ENCODE measurements around the gene RIT1. TPM values are rescaled to one million over a fixed set of nuclear protein-coding genes. Genes with fewer than 3 reads are reported as not detected.

RIT1 gene
- total RNA-seq, 1 experiment from 2014 or later, result 27.2 TPM

DNA sequence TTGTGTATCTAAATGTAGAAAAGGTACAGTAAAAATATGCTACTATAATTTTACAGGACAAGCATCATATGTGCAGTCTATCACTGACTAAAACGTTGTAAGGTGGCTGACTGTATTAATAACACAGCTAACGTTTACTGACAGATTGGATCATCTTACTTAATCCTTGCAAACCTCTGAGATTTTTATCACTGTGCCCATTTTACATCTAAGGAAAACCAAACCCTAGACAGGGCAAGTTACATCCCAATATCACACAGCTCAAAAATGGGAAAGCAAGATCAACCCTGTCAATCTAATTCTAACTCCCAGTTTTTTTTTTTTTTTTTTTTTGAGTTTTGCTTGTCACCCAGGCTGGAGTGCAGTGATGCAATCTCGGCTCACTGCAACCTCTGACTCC lies 7.5 kb upstream of the RIT1 start (continued):
- TF ChIP-seq, protein P1, sequence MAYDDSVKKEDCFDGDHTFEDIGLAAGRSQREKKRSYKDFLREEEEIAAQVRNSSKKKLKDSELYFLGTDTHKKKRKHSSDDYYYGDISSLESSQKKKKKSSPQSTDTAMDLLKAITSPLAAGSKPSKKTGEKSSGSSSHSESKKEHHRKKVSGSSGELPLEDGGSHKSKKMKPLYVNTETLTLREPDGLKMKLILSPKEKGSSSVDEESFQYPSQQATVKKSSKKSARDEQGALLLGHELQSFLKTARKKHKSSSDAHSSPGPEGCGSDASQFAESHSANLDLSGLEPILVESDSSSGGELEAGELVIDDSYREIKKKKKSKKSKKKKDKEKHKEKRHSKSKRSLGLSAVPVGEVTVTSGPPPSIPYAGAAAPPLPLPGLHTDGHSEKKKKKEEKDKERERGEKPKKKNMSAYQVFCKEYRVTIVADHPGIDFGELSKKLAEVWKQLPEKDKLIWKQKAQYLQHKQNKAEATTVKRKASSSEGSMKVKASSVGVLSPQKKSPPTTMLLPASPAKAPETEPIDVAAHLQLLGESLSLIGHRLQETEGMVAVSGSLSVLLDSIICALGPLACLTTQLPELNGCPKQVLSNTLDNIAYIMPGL (CRISPR knock-in tag; IDR thresholded peaks at IDR 0.05), result no peak
- TF ChIP-seq HMGA2 (CRISPR knock-in tag; IDR thresholded peaks at IDR 0.05) (no peak), USF1 (CRISPR knock-in tag; IDR thresholded peaks at IDR 0.05) (no peak), SMAD3 (CRISPR knock-in tag; IDR thresholded peaks at IDR 0.05; ENCODE audit: borderline replicate concordance) (no peak), ZNF121 (CRISPR knock-in tag; IDR thresholded peaks at IDR 0.05) (no peak), ZBTB21 (CRISPR knock-in tag; IDR thresholded peaks at IDR 0.05; ENCODE audit: borderline replicate concordance) (no peak), ZNF423 (CRISPR knock-in tag; IDR thresholded peaks at IDR 0.05) (no peak)
- TF ChIP-seq, protein P2, sequence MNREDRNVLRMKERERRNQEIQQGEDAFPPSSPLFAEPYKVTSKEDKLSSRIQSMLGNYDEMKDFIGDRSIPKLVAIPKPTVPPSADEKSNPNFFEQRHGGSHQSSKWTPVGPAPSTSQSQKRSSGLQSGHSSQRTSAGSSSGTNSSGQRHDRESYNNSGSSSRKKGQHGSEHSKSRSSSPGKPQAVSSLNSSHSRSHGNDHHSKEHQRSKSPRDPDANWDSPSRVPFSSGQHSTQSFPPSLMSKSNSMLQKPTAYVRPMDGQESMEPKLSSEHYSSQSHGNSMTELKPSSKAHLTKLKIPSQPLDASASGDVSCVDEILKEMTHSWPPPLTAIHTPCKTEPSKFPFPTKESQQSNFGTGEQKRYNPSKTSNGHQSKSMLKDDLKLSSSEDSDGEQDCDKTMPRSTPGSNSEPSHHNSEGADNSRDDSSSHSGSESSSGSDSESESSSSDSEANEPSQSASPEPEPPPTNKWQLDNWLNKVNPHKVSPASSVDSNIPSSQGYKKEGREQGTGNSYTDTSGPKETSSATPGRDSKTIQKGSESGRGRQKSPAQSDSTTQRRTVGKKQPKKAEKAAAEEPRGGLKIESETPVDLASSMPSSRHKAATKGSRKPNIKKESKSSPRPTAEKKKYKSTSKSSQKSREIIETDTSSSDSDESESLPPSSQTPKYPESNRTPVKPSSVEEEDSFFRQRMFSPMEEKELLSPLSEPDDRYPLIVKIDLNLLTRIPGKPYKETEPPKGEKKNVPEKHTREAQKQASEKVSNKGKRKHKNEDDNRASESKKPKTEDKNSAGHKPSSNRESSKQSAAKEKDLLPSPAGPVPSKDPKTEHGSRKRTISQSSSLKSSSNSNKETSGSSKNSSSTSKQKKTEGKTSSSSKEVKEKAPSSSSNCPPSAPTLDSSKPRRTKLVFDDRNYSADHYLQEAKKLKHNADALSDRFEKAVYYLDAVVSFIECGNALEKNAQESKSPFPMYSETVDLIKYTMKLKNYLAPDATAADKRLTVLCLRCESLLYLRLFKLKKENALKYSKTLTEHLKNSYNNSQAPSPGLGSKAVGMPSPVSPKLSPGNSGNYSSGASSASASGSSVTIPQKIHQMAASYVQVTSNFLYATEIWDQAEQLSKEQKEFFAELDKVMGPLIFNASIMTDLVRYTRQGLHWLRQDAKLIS (CRISPR knock-in tag; IDR thresholded peaks at IDR 0.05; ENCODE audit: borderline replicate concordance), result no peak

GRCh38 chr1:155913969-155914757 lies 3.0 kb upstream of the RIT1 start:
- H3K27ac Mint-ChIP-seq, result no peak overlapping the region; the same call in 1 of the 2 replicates
- no peak for ATAC-seq
- ChIA-PET CTCF (no interaction called here), POLR2A (no interaction called here)
- H3K9me3 Mint-ChIP-seq, result no peaks in the 10 kb centered on the region
- DNase-seq (ENCODE audit: low spot score), result no peak
- no peak overlapping the region for H3K4me3 Mint-ChIP-seq
- peaks cover 65% of the 10 kb centered on the region for H3K36me3 Mint-ChIP-seq
- H3K27me3 Mint-ChIP-seq (ENCODE audit: low read depth), result no peaks in the 10 kb centered on the region
- TF ChIP-seq ZBTB43 (CRISPR knock-in tag; IDR thresholded peaks at IDR 0.05) (no peak), MXD4 (CRISPR knock-in tag; IDR thresholded peaks at IDR 0.05; ENCODE audit: borderline replicate concordance) (no peak)
- TF ChIP-seq, protein P3, sequence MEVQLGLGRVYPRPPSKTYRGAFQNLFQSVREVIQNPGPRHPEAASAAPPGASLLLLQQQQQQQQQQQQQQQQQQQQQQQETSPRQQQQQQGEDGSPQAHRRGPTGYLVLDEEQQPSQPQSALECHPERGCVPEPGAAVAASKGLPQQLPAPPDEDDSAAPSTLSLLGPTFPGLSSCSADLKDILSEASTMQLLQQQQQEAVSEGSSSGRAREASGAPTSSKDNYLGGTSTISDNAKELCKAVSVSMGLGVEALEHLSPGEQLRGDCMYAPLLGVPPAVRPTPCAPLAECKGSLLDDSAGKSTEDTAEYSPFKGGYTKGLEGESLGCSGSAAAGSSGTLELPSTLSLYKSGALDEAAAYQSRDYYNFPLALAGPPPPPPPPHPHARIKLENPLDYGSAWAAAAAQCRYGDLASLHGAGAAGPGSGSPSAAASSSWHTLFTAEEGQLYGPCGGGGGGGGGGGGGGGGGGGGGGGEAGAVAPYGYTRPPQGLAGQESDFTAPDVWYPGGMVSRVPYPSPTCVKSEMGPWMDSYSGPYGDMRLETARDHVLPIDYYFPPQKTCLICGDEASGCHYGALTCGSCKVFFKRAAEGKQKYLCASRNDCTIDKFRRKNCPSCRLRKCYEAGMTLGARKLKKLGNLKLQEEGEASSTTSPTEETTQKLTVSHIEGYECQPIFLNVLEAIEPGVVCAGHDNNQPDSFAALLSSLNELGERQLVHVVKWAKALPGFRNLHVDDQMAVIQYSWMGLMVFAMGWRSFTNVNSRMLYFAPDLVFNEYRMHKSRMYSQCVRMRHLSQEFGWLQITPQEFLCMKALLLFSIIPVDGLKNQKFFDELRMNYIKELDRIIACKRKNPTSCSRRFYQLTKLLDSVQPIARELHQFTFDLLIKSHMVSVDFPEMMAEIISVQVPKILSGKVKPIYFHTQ (CRISPR knock-in tag; IDR thresholded peaks at IDR 0.05), result no peak
- H3K4me1 Mint-ChIP-seq, result peaks cover 13% of the 10 kb centered on the region

Measured in WTC11 (cell line).